ENCODE data around the gene SMIM38.

The SMIM38 gene

GRCh38 chr11:69204941-69205742 is 49.4 kb downstream of the SMIM38 start:
- no peak for DNase-seq
